Nephron (organoid): ENCODE data around the gene NCDN.

Experiments
- H3K27ac Mint-ChIP-seq, 3 experiments: 2 replicates each; pipeline ENCODE4 v1.8.0; 2020; ENCODE audit warnings: mixed read lengths in 3 of 3, mild to moderate bottlenecking in 2 of 3, moderate library complexity in 1 of 3
- H3K27me3 Mint-ChIP-seq: 2 replicates; pipeline ENCODE4 v1.8.0; 2021; ENCODE audit warnings: low read depth, mild to moderate bottlenecking, moderate library complexity, mixed read lengths
- H3K36me3 Mint-ChIP-seq: 2 replicates; pipeline ENCODE4 v1.8.0; 2020; ENCODE audit warnings: low read depth, mixed read lengths
- H3K4me1 Mint-ChIP-seq: 2 replicates; pipeline ENCODE4 v1.8.0; 2020; ENCODE audit warnings: mixed read lengths
- H3K4me3 Mint-ChIP-seq, 3 experiments: 2 replicates each; pipeline ENCODE4 v1.8.0; 2020; ENCODE audit warnings: mild to moderate bottlenecking in 3 of 3, mixed read lengths in 3 of 3, moderate library complexity in 2 of 3
- H3K9me3 Mint-ChIP-seq: 2 replicates; pipeline ENCODE4 v1.8.0; 2020; ENCODE audit warnings: mixed read lengths
- TF ChIP-seq, protein P1 (sequence below), 3 experiments: fragments of 200-600 bp; sonication (generic); IDR thresholded peaks; one replicate each; pipeline ENCODE4 v1.5.0; 2021; ENCODE audit warnings: antibody characterized with exemption in 3 of 3; ENCODE audit not compliant: unreplicated experiment in 3 of 3

NCDN gene

GRCh38 chr1:35524106-35524505 is 33.5 kb upstream of the NCDN start:
- H3K9me3 Mint-ChIP-seq: peaks cover 33% of the 10 kb centered on the region
- H3K27ac Mint-ChIP-seq: no peak overlapping the region
- no peaks in the 10 kb centered on the region for H3K27me3 Mint-ChIP-seq
- peaks cover 63% of the 10 kb centered on the region for H3K36me3 Mint-ChIP-seq
- TF ChIP-seq, protein P1, sequence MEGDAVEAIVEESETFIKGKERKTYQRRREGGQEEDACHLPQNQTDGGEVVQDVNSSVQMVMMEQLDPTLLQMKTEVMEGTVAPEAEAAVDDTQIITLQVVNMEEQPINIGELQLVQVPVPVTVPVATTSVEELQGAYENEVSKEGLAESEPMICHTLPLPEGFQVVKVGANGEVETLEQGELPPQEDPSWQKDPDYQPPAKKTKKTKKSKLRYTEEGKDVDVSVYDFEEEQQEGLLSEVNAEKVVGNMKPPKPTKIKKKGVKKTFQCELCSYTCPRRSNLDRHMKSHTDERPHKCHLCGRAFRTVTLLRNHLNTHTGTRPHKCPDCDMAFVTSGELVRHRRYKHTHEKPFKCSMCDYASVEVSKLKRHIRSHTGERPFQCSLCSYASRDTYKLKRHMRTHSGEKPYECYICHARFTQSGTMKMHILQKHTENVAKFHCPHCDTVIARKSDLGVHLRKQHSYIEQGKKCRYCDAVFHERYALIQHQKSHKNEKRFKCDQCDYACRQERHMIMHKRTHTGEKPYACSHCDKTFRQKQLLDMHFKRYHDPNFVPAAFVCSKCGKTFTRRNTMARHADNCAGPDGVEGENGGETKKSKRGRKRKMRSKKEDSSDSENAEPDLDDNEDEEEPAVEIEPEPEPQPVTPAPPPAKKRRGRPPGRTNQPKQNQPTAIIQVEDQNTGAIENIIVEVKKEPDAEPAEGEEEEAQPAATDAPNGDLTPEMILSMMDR (IDR thresholded peaks at IDR 0.05; ENCODE audit: unreplicated experiment in 3 of 3): no peak
- no peaks in the 10 kb centered on the region for H3K4me1 Mint-ChIP-seq
- no peak overlapping the region for H3K4me3 Mint-ChIP-seq

- Mint-ChIP-seq H3K27ac (no peak overlapping the region), H3K36me3 (peaks cover 85% of the 10 kb centered on the region), H3K4me1 (no peaks in the 10 kb centered on the region), H3K4me3 (no peak overlapping the region), H3K9me3 (peaks cover 42% of the 10 kb centered on the region), H3K27me3 (no peaks in the 10 kb centered on the region)
- TF ChIP-seq, protein P1 (IDR thresholded peaks at IDR 0.05; ENCODE audit: unreplicated experiment in 3 of 3): no peak
These were observed 27.4 kb upstream of the NCDN start for GRCh38 chr1:35530168-35530567.

DNA sequence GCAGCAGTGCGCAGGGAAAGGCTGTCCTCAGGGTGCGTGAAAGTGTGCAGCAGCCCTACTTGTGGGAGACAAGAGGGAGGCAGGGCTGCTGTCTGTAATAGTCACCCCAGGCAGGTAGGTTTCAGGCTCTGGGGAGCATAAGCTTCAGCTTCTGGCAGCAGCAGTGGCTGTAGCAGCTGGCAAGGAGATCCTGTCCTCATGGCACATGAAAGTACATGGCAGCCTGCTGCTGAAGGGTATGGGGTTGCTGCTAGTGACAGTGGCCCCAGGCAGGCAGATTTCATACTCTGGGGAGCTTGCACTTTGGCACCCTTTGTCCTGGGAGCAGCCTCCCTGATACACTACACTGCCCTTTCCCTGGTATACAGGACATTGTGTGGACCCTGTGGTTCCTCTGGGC is 26.7 kb upstream of the NCDN start:
- TF ChIP-seq, protein P1 (IDR thresholded peaks at IDR 0.05; ENCODE audit: unreplicated experiment in 3 of 3): no peak
- Mint-ChIP-seq H3K27me3 (no peaks in the 10 kb centered on the region), H3K4me3 (no peak overlapping the region), H3K27ac (no peak overlapping the region), H3K4me1 (peaks cover 3% of the 10 kb centered on the region), H3K36me3 (peaks cover 88% of the 10 kb centered on the region), H3K9me3 (peaks cover 39% of the 10 kb centered on the region)

DNA sequence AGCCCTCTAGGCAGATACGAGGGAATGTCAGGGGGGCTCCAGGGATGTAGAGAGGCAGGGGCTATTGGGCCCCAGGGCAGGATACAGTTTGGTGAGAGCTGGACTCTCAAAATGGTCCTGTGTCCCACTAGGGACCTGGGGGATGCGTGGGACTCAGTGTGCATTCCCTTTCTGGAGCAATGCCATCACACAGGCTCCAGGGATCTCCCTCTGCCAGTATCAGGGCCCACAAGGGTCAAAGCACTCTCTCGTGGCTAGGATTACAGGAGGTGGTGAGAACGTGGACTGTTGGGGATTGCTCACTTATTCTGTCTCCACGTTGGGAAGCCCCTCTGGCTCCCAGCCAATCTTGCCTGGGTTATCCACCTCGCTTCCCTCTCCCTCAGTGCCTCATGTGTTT is 26.2 kb upstream of the NCDN start:
- Mint-ChIP-seq H3K4me1 (peaks cover 6% of the 10 kb centered on the region), H3K4me3 (no peak overlapping the region), H3K27ac (no peak overlapping the region), H3K27me3 (no peaks in the 10 kb centered on the region), H3K36me3 (peaks cover 89% of the 10 kb centered on the region), H3K9me3 (peaks cover 39% of the 10 kb centered on the region)
- TF ChIP-seq, protein P1 (IDR thresholded peaks at IDR 0.05; ENCODE audit: unreplicated experiment in 3 of 3): no peak

- peaks cover 30% of the 10 kb centered on the region for H3K9me3 Mint-ChIP-seq
- no peak overlapping the region for H3K4me3 Mint-ChIP-seq
- peaks cover 18% of the 10 kb centered on the region for H3K4me1 Mint-ChIP-seq
These were observed 24.9 kb upstream of the NCDN start for GRCh38 chr1:35532497-35533223.

More at GRCh38 chr1:35532497-35533223, 24.9 kb upstream of the NCDN start:
- Mint-ChIP-seq H3K27ac (no peak overlapping the region), H3K27me3 (no peaks in the 10 kb centered on the region), H3K36me3 (peaks cover 78% of the 10 kb centered on the region)
- TF ChIP-seq, protein P1 (IDR thresholded peaks at IDR 0.05; ENCODE audit: unreplicated experiment in 3 of 3): no peak
